Esophagus squamous epithelium (tissue), 4 donors: Measurements from ENCODE around the gene PTPRT.

Experiments
- CTCF ChIP-seq, 6 experiments: fragments of 450-650 bp in 4 of 6; fragments of 200-600 bp in 2 of 6; sonication (generic) in 2 of 6; IDR thresholded peaks; one replicate each; pipeline ENCODE4 v1.5.1; 2016 to 2019; ENCODE audit warnings: antibody characterized with exemption in 6 of 6, mild to moderate bottlenecking in 4 of 6, moderate library complexity in 4 of 6
- POLR2A ChIP-seq, 4 donors: fragments of 450-650 bp; IDR thresholded peaks; one replicate each; pipeline ENCODE4 v1.6.1; 2017; ENCODE audit warnings: antibody characterized with exemption in 4 of 4, mild to moderate bottlenecking in 4 of 4, moderate library complexity in 3 of 4

DNA sequence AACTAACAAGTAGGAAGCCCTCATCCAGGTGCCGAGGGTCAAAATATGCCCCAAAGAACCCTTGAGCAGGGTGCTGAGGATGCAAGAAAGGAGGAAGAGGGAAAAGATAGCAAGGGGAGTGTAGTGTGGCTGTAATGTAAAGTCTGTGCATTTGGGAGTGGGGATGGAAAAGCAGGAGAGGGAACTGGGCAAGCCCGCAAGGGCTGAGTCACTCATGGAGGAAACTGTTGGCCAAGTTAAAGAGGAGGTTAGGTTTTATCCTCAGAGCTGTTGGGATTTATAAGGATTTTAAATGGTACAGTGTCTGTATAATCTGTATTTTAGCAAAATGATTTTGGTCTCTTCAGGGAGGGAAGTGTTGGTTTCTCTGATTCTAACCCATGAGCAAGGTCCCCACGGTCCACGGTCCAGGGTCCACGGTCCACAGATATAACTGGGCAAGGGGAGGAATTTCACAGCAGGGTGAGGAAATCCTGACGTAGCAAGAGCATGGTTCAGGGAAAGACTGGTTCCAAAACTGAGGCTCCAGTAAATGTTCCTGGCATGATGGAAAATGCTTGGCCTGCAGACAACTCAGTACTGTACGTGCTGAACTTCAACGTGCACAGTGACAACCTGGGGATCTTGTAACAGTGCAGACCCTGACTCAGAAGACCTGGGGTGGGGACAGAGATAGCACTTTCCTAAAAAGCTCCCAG, 759.8 kb downstream of the PTPRT start:
- no peak for TF ChIP-seq POLR2A (IDR thresholded peaks at IDR 0.05)
- no peak for TF ChIP-seq CTCF (IDR thresholded peaks at IDR 0.05)
